Endodermal cell (in vitro differentiated cells): ENCODE measurements around the gene ANKRD12. TPM values are rescaled to one million over a fixed set of nuclear protein-coding genes. Genes with fewer than 3 reads are reported as not detected.
A peak's percentile ranks its signal among the peaks of the same experiment; 100 is the strongest.

Experiments
- DNase-seq: peaks from one replicate; pipeline ENCODE4 v3.0.0-alpha.2; 2017
- H3K27ac ChIP-seq: 2 replicates; pipeline ENCODE4 v1.5.1; 2013; ENCODE audit warnings: mild to moderate bottlenecking, low read depth, low read length, moderate library complexity
- H3K27me3 ChIP-seq: 2 replicates; pipeline ENCODE4 v1.6.1; 2013; ENCODE audit warnings: mild to moderate bottlenecking, low read length, moderate library complexity; ENCODE audit not compliant: insufficient read depth, control insufficient read depth, poor library complexity, severe bottlenecking
- H3K36me3 ChIP-seq: 2 replicates; pipeline ENCODE4 v1.7.0; 2013; ENCODE audit warnings: mild to moderate bottlenecking, low read length, moderate library complexity; ENCODE audit not compliant: control insufficient read depth, insufficient read depth
- H3K4me1 ChIP-seq: one replicate; pipeline ENCODE4 v1.7.0; 2013; ENCODE audit warnings: low read length; ENCODE audit not compliant: control insufficient read depth, insufficient read depth
- H3K4me3 ChIP-seq: 2 replicates; pipeline ENCODE4 v1.5.1; 2013; ENCODE audit warnings: mild to moderate bottlenecking, low read length, moderate library complexity
- H3K9ac ChIP-seq: 2 replicates; pipeline ENCODE4 v1.6.1; 2013; ENCODE audit warnings: mild to moderate bottlenecking, low read length, moderate library complexity; ENCODE audit not compliant: poor library complexity, severe bottlenecking; ENCODE audit errors: extremely low read depth
- H3K9me3 ChIP-seq: 2 replicates; pipeline ENCODE4 v1.6.1; 2013; ENCODE audit warnings: mild to moderate bottlenecking, low read length, moderate library complexity; ENCODE audit not compliant: control insufficient read depth
- H3K27ac Mint-ChIP-seq: 2 replicates; pipeline ENCODE4 v1.8.0; 2020; ENCODE audit warnings: mixed read lengths
- H3K27me3 Mint-ChIP-seq: 2 replicates; pipeline ENCODE4 v1.8.0; 2021; ENCODE audit warnings: mild to moderate bottlenecking, mixed read lengths; ENCODE audit not compliant: insufficient read depth
- H3K36me3 Mint-ChIP-seq: 2 replicates; pipeline ENCODE4 v1.8.0; 2020; ENCODE audit warnings: low read depth, mixed read lengths
- H3K4me1 Mint-ChIP-seq: 2 replicates; pipeline ENCODE4 v1.8.0; 2020; ENCODE audit warnings: mixed read lengths
- H3K4me3 Mint-ChIP-seq: 2 replicates; pipeline ENCODE4 v1.8.0; 2020; ENCODE audit warnings: mild to moderate bottlenecking, moderate library complexity, mixed read lengths
- H3K9me3 Mint-ChIP-seq: 2 replicates; pipeline ENCODE4 v1.8.0; 2020; ENCODE audit warnings: mild to moderate bottlenecking, mixed read lengths
- WGBS, 2 experiments: methylation state at CpG; one replicate each; pipeline versions ENCODE4 v1.1.5 to v1.1.7; 2013; ENCODE audit warnings: missing lambda C conversion rate in 2 of 2, mixed read lengths in 1 of 2; ENCODE audit not compliant: insufficient coverage in 1 of 2, insufficient read length in 1 of 2; 5-methylcytosine and 5-hydroxymethylcytosine counted together
- total RNA-seq, 2 donors: library from RNA; stranded (reverse); fragmentation: NEBNext Ultra II Directional in 1 of 2; extraction: Animal tissue kit (Norgen Biotek cat#: 25700) in 1 of 2; gene quantifications; 2 replicates in 1 of 2; 3 replicates in 1 of 2; pipeline ENCODE4 v1.2.1, GENCODE V29; 2021
- TF ChIP-seq, protein P1 (sequence below): fragments of 200-600 bp; sonication (generic); conservative IDR thresholded peaks from 2 replicates; pipeline ENCODE4 v1.5.0; 2021; ENCODE audit warnings: antibody characterized with exemption, mild to moderate bottlenecking

Gene ANKRD12
- total RNA-seq, 2 donors from 2014 or later: 36.0 to 41.6 TPM

DNA sequence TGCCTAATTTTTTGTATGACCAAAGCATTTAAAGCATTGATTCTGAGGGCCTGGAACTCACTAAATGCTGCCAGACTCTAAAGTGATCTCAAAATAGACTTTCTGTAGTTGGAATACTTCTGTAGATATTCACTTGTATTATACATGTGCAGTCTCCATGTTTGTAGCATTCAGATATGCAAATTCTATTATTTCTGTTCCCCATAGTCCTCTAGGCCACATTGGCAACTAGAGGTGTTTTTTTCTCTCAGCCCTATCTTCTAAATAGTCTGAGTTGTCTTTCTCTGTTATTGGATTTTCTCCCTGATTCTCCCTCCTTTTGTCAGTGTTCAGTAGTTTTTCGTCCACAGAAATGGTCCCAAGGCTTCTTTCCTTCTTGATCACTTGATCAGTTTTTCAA is 38.5 kb downstream of the ANKRD12 start:
- peaks cover 6% of the 10 kb centered on the region for H3K9me3 ChIP-seq
- H3K27ac Mint-ChIP-seq: no peak overlapping the region
- no peak for DNase-seq
- TF ChIP-seq, protein P1, sequence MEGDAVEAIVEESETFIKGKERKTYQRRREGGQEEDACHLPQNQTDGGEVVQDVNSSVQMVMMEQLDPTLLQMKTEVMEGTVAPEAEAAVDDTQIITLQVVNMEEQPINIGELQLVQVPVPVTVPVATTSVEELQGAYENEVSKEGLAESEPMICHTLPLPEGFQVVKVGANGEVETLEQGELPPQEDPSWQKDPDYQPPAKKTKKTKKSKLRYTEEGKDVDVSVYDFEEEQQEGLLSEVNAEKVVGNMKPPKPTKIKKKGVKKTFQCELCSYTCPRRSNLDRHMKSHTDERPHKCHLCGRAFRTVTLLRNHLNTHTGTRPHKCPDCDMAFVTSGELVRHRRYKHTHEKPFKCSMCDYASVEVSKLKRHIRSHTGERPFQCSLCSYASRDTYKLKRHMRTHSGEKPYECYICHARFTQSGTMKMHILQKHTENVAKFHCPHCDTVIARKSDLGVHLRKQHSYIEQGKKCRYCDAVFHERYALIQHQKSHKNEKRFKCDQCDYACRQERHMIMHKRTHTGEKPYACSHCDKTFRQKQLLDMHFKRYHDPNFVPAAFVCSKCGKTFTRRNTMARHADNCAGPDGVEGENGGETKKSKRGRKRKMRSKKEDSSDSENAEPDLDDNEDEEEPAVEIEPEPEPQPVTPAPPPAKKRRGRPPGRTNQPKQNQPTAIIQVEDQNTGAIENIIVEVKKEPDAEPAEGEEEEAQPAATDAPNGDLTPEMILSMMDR: no peak
- H3K36me3 ChIP-seq: no peaks in the 10 kb centered on the region
- no peak overlapping the region for H3K4me3 Mint-ChIP-seq
- WGBS, 2 experiments: 93% methylated on average over 1 of the region's 1 CpG; no CpG with 5 or more reads in 1 of the 2 experiments
- peaks cover 9% of the 10 kb centered on the region for H3K9me3 Mint-ChIP-seq
- H3K4me3 ChIP-seq: no peak overlapping the region
- no peaks in the 10 kb centered on the region for H3K4me1 ChIP-seq
- H3K27ac ChIP-seq: no peak overlapping the region
- peaks cover 22% of the 10 kb centered on the region for H3K36me3 Mint-ChIP-seq
- H3K27me3 Mint-ChIP-seq: no peaks in the 10 kb centered on the region
- no peak overlapping the region for H3K9ac ChIP-seq
- H3K27me3 ChIP-seq: no peaks in the 10 kb centered on the region
- peaks cover 6% of the 10 kb centered on the region for H3K4me1 Mint-ChIP-seq

DNA sequence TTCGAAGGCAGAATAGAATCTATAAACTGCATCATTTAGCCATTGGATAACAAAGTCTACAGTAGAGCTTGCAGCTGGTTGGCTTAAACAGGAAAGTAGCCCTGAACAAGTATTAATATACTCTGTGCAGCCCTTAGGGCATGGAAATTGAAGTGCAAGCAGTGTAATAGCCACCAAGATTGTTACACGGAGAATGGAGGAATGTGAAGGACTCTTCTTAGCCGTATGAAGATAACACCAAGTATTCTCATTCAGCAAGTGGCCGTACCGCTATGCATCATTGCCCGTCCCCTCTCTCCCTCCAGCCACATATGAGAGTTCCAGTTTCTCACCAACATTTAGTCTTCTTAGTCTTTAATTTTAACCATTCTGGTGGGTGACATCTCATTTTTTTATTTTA is 40.5 kb downstream of the ANKRD12 start:
- no peaks in the 10 kb centered on the region for H3K36me3 ChIP-seq
- WGBS, 2 experiments: 94 to 96% methylated on average over 6 of the region's 6 CpGs
- H3K4me3 Mint-ChIP-seq: no peak overlapping the region
- H3K9ac ChIP-seq: no peak overlapping the region
- no peak overlapping the region for H3K4me3 ChIP-seq
- H3K4me1 ChIP-seq: no peaks in the 10 kb centered on the region
- no peaks in the 10 kb centered on the region for H3K9me3 ChIP-seq
- no peak overlapping the region for H3K27ac ChIP-seq
- peaks cover 6% of the 10 kb centered on the region for H3K4me1 Mint-ChIP-seq
- TF ChIP-seq, protein P1: no peak
- H3K9me3 Mint-ChIP-seq: peaks cover 1% of the 10 kb centered on the region
- H3K27me3 ChIP-seq: no peaks in the 10 kb centered on the region
- no peak overlapping the region for H3K27ac Mint-ChIP-seq
- peaks cover 10% of the 10 kb centered on the region for H3K36me3 Mint-ChIP-seq
- H3K27me3 Mint-ChIP-seq: no peaks in the 10 kb centered on the region
- DNase-seq: no peak

GRCh38 chr18:9177466-9177865 is 40.9 kb downstream of the ANKRD12 start:
- H3K27me3 Mint-ChIP-seq: no peaks in the 10 kb centered on the region
- H3K27ac Mint-ChIP-seq: peak overlapping the region; percentile 19
- DNase-seq: no peak
- H3K9me3 ChIP-seq: no peaks in the 10 kb centered on the region
- H3K4me3 ChIP-seq: no peak overlapping the region
- H3K4me3 Mint-ChIP-seq: no peak overlapping the region
- peaks cover 10% of the 10 kb centered on the region for H3K36me3 Mint-ChIP-seq
- no peak overlapping the region for H3K9ac ChIP-seq
- H3K36me3 ChIP-seq: no peaks in the 10 kb centered on the region
- peaks cover 4% of the 10 kb centered on the region for H3K4me1 Mint-ChIP-seq
- no peak overlapping the region for H3K27ac ChIP-seq
- TF ChIP-seq, protein P1: no peak
- H3K9me3 Mint-ChIP-seq: no peaks in the 10 kb centered on the region
- 94 to 100% methylated on average over 1 to 4 of the region's 4 CpGs for WGBS, 2 experiments
- H3K4me1 ChIP-seq: no peaks in the 10 kb centered on the region
- no peaks in the 10 kb centered on the region for H3K27me3 ChIP-seq
